Esophagus squamous epithelium (tissue), 4 donors: Measurements from ENCODE around the gene NOTCH4.

Source experiments
- CTCF ChIP-seq, 6 experiments: fragments of 450-650 bp in 4 of 6; fragments of 200-600 bp in 2 of 6; sonication (generic) in 2 of 6; IDR thresholded peaks; one replicate each; pipeline ENCODE4 v1.5.1; 2016 to 2019; ENCODE audit warnings: antibody characterized with exemption in 6 of 6, mild to moderate bottlenecking in 4 of 6, moderate library complexity in 4 of 6
- POLR2A ChIP-seq, 4 donors: fragments of 450-650 bp; IDR thresholded peaks; one replicate each; pipeline ENCODE4 v1.6.1; 2017; ENCODE audit warnings: antibody characterized with exemption in 4 of 4, mild to moderate bottlenecking in 4 of 4, moderate library complexity in 3 of 4

GRCh38 chr6:32188381-32189068 lies 35.3 kb downstream of the NOTCH4 start:
- TF ChIP-seq CTCF (IDR thresholded peaks at IDR 0.05) (no peak), POLR2A (IDR thresholded peaks at IDR 0.05) (no peak)
